Activated naive CD4-positive, alpha-beta T cell treated with anti-CD3 and anti-CD28 coated beads, Interleukin-2, amount 50 U/mL, for 72 hours (primary cell): ENCODE results near the gene CBX5. TPM values are rescaled to one million over a fixed set of nuclear protein-coding genes. Genes with fewer than 3 reads are reported as not detected.
A peak's percentile ranks its signal among the peaks of the same experiment; 100 is the strongest.

Source experiments
- ATAC-seq, 2 donors: fragments of 150-1000 bp; cut with Tn5 transposase; 2 replicates each; pipeline ENCODE4 v1.10.0; 2021; ENCODE audit warnings: mild to moderate bottlenecking in 2 of 2, moderate library complexity in 2 of 2
- DNase-seq, 2 donors: peaks; one replicate each; pipeline ENCODE4 v3.0.0; 2021 to 2022; ENCODE audit warnings: low spot score in 2 of 2
- H3K27ac Mint-ChIP-seq, 2 donors: one replicate each; pipeline ENCODE4 v1.8.0; 2022; ENCODE audit warnings: mild to moderate bottlenecking in 2 of 2, mixed read lengths in 2 of 2
- H3K36me3 Mint-ChIP-seq, 2 donors: one replicate each; pipeline ENCODE4 v1.8.0; 2022; ENCODE audit warnings: mixed read lengths in 2 of 2
- H3K9me3 Mint-ChIP-seq, 2 donors: one replicate each; pipeline ENCODE4 v1.8.0; 2022; ENCODE audit warnings: mixed read lengths in 2 of 2
- total RNA-seq, 2 donors: library from RNA; stranded (reverse); gene quantifications; one replicate each; pipeline ENCODE4 v1.2.3, GENCODE V29; 2022

CBX5 gene
- total RNA-seq, 2 donors from 2014 or later, result 115 to 169 TPM

DNA sequence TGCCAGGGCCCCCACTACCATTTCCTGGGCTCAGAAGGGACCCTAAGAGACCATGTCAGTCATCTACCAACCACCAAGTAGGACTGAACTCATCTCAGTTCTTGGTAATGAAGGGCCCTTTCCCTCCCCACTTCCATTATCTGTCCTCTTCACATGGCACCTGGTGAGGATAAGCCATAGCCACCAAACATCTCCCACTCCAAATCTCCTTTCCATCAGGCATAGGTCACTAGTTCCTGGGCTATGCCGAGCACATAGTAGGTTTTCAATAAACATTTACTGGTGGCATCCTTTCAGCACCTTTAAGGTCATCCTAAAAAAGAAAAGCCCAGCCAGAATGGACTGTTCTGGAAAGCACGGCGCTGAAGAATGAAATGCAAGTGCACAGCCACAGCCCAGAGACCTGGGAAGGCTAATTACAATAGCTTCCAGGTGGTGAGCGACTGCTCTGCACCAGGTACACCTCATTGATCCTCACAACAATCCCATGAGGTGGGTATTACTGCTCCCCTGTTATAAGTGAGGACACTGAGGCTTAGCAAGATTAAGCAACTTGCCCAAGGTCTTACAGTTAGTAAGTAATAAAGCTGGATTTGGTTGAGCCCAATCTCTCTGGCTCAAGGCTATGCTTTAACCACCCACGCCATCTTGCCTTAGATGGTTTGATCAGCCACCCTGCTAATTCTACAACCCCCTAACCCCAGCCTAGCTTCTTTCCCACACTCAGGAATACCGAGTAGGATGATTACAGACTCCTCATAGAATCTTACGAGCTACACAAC is 95.7 kb downstream of the CBX5 start:
- ATAC-seq, result no peak

DNA sequence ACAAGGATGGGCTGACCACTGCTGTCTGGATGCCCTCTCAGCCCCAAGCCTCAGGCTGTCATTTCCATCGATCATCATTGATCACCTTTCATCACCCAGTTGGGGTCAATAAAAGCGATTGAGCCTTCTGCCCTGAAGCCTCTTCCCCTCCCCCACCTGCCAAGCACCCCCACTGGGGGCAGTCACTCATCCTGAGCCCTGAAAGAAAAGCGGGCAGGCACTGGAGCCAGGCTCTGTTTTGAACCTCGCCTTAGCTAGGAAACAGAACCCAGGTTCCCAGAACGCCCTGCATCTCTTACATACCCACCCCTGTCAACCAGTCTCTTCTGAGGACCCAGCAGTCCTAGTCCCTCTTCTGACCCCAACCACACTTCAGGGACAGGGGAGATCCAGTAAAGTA is 96.9 kb downstream of the CBX5 start:
- ATAC-seq (no peak), DNase-seq (no peak)
- no peaks in the 10 kb centered on the region for H3K9me3 Mint-ChIP-seq
- H3K36me3 Mint-ChIP-seq, result peaks cover 11% of the 10 kb centered on the region in 2 donors
- H3K27ac Mint-ChIP-seq, result peak overlapping the region in 1 of 2 donors; percentile 32

More for the DNA sequence above, 95.7 kb downstream of the CBX5 start:
- no peak overlapping the region for H3K27ac Mint-ChIP-seq
- no peaks in the 10 kb centered on the region for H3K9me3 Mint-ChIP-seq
- H3K36me3 Mint-ChIP-seq, result peaks cover 11% of the 10 kb centered on the region in 2 donors
- DNase-seq, result no peak

DNA sequence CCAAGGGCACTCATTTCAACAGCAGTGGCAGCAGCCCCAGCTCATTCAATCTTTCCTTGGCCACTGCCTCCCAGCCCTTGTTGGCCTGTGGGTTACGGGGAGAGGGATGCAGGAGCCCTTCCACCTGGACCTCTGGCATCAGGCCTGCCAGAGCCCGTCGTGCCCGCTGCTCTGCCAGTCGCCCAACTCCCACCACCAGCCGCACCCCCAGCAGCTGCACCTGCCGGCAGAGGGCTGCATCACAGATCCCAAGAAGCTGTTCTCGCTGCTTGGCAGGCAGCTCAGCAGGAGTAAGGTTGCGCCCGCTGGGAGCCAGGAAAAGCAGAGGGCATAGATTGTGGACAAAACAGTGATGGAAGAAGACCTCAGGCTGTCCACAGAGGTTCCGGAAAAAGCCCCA is 97.8 kb downstream of the CBX5 start:
- Mint-ChIP-seq H3K36me3 (peaks cover 2% of the 10 kb centered on the region in 2 donors), H3K9me3 (no peaks in the 10 kb centered on the region), H3K27ac (no peak overlapping the region)
- DNase-seq (no peak), ATAC-seq (no peak)

Other genes starting within 250 kb of the CBX5 start
- not detected for gene HOXC5, start 247.1 kb downstream of the CBX5 start, total RNA-seq
- under 1 TPM in 1 of 2 donors, not detected in 1; 0.18 TPM for gene HOXC4, start 226.3 kb downstream of the CBX5 start, total RNA-seq
- 10 to 100 TPM; 18.0 to 25.9 TPM for gene SMUG1, start 91.1 kb downstream of the CBX5 start, total RNA-seq
- 1,000 to 10,000 TPM; 1,446 to 2,174 TPM for gene HNRNPA1, start 604 bp upstream of the CBX5 start, total RNA-seq
- under 1 TPM in 1 of 2 donors, not detected in 1; 0.20 TPM for gene NFE2, start 20.9 kb upstream of the CBX5 start, total RNA-seq
- 100 to 1,000 TPM in 1 of 2 donors, 10 to 100 TPM in 1; 99.1 to 101 TPM for gene COPZ1, start 45.0 kb upstream of the CBX5 start, total RNA-seq
- gene GPR84, start 84.4 kb upstream of the CBX5 start, total RNA-seq, result 1 to 10 TPM; 2.0 to 4.1 TPM
- gene ZNF385A, start 104.6 kb upstream of the CBX5 start, total RNA-seq, result 1 to 10 TPM; 1.2 to 1.8 TPM
- gene ITGA5, start 139.1 kb upstream of the CBX5 start, total RNA-seq, result 10 to 100 TPM; 29.4 to 53.5 TPM
- 10 to 100 TPM in 1 of 2 donors, 1 to 10 TPM in 1; 9.3 to 10.1 TPM for gene GTSF1, start 193.5 kb upstream of the CBX5 start, total RNA-seq
- 100 to 1,000 TPM; 153 to 154 TPM for gene NCKAP1L, start 217.6 kb upstream of the CBX5 start, total RNA-seq